GM10248 (cell line): Measurements from ENCODE around the gene PDAP1.

Experiments used
- CTCF ChIA-PET: fragments of 300-600 bp; sonication (Branson Sonifier 250); formaldehyde crosslinking; extraction: SDS; loops from one replicate; lab custom pipeline; 2021; ENCODE audit warnings: antibody characterized with exemption; lab: Yijun Ruan, JAX
- POLR2A ChIA-PET: fragments of 350-650 bp; sonication (Branson Sonifier 250); formaldehyde crosslinking; extraction: SDS; loops from one replicate; lab custom pipeline; 2020; ENCODE audit warnings: antibody characterized with exemption; lab: Yijun Ruan, JAX
- DNase-seq: peaks from one replicate; pipeline ENCODE4 v3.0.0; 2012; ENCODE audit errors: extremely low spot score
- TF ChIP-seq, protein P1 (sequence below): IDR thresholded peaks from 2 replicates; pipeline ENCODE4 v1.5.1; 2012; ENCODE audit warnings: mild to moderate bottlenecking, low read depth; ENCODE audit errors: extremely low read depth, missing control alignments, control extremely low read depth

Gene PDAP1

DNA sequence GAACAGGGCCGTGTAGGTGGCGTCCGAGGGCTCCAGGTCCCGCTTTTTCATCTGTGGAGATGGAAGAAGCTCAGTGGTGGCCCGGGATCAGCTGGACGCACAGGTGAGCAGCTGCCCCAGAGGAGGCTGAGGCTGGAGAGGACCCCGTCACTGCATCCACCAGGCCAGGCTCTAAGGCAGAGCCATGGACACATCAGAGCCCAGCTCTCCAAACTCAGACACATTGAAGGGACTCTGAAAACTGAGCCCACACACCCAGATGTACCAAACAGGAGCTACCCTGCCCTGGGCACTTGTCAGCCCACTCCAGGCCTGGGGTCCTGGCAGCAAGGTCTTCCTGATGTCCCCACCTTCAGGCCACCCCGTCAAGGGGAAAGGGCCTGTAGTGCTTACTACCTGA lies 21.4 kb upstream of the PDAP1 start:
- ChIA-PET CTCF (interaction anchor here (0.8 to 1.6 kb wide), 5 partner anchors 10 to 20 kb away, joined by 3 to 6 read pairs (median 5); no protein-coding TSS in a partner anchor), POLR2A (interaction anchor here (1.0 kb wide), 2 partner anchors 9 kb away, joined by 3 to 4 read pairs; partner anchors contain the start of gene CPSF4)
- no peak for DNase-seq
- TF ChIP-seq, protein P1, sequence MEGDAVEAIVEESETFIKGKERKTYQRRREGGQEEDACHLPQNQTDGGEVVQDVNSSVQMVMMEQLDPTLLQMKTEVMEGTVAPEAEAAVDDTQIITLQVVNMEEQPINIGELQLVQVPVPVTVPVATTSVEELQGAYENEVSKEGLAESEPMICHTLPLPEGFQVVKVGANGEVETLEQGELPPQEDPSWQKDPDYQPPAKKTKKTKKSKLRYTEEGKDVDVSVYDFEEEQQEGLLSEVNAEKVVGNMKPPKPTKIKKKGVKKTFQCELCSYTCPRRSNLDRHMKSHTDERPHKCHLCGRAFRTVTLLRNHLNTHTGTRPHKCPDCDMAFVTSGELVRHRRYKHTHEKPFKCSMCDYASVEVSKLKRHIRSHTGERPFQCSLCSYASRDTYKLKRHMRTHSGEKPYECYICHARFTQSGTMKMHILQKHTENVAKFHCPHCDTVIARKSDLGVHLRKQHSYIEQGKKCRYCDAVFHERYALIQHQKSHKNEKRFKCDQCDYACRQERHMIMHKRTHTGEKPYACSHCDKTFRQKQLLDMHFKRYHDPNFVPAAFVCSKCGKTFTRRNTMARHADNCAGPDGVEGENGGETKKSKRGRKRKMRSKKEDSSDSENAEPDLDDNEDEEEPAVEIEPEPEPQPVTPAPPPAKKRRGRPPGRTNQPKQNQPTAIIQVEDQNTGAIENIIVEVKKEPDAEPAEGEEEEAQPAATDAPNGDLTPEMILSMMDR = no peak

DNA sequence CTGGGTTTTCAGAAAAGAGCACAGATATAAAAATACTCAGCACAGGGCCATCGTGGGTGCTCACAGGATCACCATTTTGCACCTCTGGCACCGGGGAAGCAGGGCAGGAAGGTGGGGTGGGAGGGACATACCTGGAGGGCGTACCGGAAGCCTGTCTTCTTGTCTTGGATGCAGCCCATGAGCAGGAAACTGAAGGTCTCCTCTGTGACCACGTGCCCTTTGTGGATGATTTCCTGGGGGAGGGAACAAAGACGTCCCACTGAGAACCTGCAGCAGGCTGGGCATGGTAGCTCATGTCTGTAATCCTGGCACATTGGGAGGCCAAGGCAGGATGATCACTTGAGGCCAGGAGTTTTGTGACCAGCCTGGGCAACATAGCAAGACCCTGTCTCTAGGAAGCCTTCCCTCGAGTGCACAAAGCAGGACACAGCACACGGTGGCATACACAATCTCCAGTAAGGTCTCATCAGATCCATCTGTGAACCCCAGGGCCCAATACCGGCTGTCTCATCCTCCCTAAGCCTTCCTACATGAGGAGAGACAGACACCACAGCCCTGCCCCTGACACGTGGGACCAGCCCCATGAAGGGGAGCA lies 20.7 kb upstream of the PDAP1 start:
- DNase-seq = no peak
- ChIA-PET POLR2A (interaction anchor here (1.0 kb wide), 1 partner anchor 10 kb away, joined by 3 read pairs; the partner anchor contains the start of gene CPSF4), CTCF (interaction anchor here (1.5 to 1.6 kb wide), 3 partner anchors 9 to 15 kb away, joined by 3 to 6 read pairs (median 5); no protein-coding TSS in a partner anchor)
- TF ChIP-seq, protein P1 = no peak

DNA sequence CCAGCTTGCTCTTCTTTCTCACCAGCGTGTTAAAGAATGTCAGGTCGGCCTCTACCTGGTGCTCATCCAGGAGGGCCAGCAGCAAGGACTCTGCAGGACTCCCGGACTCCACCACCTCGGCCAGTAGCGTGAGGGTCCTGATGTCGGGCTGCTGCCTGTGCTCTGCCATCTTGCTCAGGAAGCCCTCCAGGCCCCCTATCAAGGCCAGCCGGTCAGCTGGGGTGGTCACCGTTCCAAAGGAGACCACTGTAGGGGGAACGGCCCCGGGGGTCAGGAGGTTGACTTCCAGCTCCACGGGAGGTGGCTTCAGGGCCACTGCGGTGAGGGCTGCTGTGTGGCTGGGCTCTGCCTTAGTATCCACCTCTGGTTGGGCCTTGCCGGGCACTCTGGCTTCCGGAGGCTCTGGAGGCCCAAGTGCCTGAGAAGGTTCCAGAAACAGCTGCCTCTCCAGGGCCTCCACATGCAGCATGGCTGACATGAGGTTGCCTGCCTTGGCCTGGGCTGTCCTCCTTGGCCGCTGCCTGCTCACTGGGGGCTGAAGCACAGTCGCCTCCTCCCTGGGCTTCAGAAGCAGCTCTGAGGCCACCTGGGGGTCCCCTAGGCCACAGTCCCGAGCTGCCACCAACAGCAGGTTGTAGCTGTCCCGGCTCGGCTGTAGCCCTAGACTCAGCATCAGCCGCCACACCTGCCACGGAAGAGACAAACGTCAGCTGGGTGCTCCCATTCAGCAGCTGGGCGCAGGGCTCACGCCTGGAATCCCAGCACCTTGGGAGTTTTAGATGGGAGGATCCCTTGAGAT lies 16.7 kb upstream of the PDAP1 start:
- POLR2A ChIA-PET = interaction anchor here (0.6 kb wide), 1 partner anchor 416 kb away, joined by 6 read pairs; no protein-coding TSS in a partner anchor
- DNase-seq = no peak
- TF ChIP-seq, protein P1 = no peak
- CTCF ChIA-PET = interaction anchor here (0.7 to 2.3 kb wide), 3 partner anchors 10 to 23 kb away, joined by 3 to 9 read pairs (median 3); no protein-coding TSS in a partner anchor

DNA sequence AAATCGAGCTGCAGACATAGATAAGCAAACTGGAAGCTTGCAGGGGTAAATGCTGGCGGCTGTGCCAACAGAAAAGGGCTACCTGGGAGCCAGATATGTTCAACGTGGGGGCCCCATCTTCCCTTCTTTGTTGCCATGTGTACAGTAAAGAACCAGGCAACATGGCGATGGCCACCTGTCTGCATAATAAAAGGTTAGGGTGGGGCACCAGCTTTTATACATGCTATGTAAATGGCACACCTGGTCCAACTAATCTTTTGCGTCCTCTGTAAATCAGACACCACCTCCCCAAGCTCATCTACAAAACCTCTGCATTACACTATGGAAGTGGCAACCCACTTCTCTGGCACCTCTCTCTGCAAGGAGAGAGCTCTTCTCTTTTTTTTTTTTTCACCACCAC lies 14.2 kb upstream of the PDAP1 start:
- CTCF ChIA-PET = no interaction called here
- no peak for DNase-seq

DNA sequence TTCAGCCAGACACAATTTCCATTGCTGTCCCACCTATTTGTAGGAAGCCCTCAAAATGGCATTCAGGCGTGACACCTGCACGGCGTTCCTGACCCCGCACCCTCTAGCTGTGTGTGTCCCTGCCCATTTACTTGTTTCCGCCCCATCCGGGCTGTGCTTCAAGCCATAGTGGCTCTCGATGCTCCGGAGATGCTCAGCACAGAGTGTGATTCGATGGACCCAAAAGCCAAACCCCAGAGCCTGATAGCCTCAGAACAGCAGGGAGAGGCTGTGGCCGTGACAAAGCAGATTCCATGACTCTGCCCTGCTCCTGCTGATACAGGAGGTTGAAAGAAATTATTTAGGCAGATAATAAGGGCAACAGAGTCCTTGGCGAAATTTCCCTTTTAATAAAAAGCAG lies 13.8 kb upstream of the PDAP1 start:
- TF ChIP-seq, protein P1 = no peak
- no peak for DNase-seq
- ChIA-PET POLR2A (interaction anchor here (0.7 to 3.0 kb wide), 5 partner anchors 10 to 735 kb away, joined by 3 to 15 read pairs (median 4); partner anchors contain the start of genes BUD31, CPSF4, FAM200A and PDAP1), CTCF (no interaction called here)

More for the DNA sequence above, 14.2 kb upstream of the PDAP1 start:
- POLR2A ChIA-PET = interaction anchor here (0.7 to 1.2 kb wide), 4 partner anchors 11 to 735 kb away, joined by 3 to 4 read pairs (median 4); partner anchors contain the start of genes CPSF4, FAM200A and PTCD1
- TF ChIP-seq, protein P1 = no peak

DNA sequence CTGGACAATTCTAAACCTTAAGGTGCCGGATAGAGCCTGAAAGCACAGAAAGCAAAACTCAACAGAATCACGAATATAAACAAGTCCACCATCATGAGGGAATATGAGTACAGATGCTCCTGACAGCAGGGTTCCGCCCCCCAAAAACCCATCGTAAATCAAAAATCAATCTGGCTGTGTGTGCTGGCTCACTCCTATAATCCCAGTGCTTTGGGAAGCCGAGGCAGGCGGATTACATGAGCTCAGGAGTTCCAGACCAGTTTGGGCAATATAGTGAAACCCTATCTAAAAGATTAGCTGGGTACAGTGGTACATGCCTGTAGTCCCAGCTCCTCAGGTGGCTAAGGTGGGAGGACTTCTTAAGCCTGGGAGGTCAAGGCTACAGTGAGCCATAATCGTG lies 12.6 kb upstream of the PDAP1 start:
- no peak for DNase-seq
- ChIA-PET POLR2A (interaction anchor here (0.9 to 3.0 kb wide), 2 partner anchors 9 to 12 kb away, joined by 4 to 15 read pairs; partner anchors contain the start of genes BUD31 and PDAP1), CTCF (interaction anchor here (1.0 to 1.3 kb wide), 2 partner anchors 10 to 22 kb away, joined by 3 read pairs; no protein-coding TSS in a partner anchor)
- TF ChIP-seq, protein P1 = no peak
